Muscle of back (tissue), 11 donors: ENCODE results near the gene FBLN2. TPM values are rescaled to one million over a fixed set of nuclear protein-coding genes. Genes with fewer than 3 reads are reported as not detected.
A peak's percentile ranks its signal among the peaks of the same experiment; 100 is the strongest.

Experiments
- DNase-seq, 3 donors: peaks; one replicate each; pipeline versions ENCODE4 v3.0.0 to v3.0.0-alpha.2; 2013
- polyA plus RNA-seq, 10 donors: library from polyadenylated mRNA; unstranded; fragments of 120-200 nt; gene quantifications; one replicate each; pipeline ENCODE4 v1.2.1, GENCODE V29; 2013; ENCODE audit not compliant: insufficient read length in 10 of 10

FBLN2 gene
- polyA plus RNA-seq, 10 donors = 27.1 to 107 (median 54.1) TPM

- DNase-seq = no peak
Measured at GRCh38 chr3:13529196-13530112, 19.5 kb upstream of the FBLN2 start.

DNA sequence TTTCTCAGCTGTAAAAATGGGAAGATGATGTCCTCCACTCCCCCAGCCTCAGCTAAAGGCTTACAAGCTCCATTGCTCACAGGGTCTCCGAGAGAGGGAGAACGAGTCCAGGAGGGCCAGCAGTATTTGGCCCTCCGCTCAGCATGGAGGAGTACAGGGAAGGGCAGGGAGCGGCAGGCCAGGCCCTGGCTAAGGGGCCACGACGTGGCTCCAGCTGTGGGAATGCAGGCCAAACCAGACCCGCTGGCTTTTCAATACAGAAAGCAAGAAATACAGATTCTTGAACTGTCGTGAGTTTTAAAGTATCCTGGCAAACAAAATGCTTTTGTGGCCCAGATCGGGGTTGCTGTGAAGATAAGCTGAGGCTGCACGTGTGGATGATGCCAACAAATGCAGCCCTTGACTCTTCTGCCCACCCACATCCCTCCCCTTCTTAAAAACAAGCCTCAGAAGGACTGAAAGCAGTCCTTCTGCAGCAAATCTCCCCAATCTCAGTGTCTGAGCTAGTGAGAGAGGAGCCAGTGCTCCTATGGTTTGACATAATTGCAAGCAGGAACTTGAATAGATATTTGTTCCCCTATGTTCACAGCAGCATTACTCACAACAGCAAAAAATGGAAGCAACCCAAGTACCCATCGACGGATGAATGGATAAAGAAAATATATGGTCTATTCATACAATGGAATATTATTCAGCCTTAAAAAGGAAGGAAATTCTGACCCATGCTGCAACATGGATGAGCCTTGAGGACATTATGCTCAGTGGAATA is 18.5 kb upstream of the FBLN2 start:
- DNase-seq = no peak

DNA sequence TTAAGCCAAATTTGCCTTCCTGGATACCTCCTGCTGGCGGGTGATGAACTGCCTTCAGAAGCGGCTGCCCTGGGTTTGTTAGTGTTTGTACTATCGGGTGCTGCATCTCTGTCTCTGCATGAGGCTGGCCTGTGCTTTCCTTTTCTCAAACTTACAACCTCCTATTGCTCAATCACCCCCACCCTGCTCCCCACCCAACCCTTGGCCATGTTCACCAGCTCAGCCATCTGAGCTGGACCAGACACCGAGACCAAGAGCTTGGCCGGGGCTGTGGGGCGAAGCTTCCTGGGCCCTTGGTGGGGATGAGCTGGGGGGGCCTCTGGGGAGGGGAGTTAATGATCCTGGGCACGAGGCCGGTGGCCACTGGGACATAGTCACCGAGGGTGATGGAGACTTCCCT is 16.8 kb upstream of the FBLN2 start:
- DNase-seq = no peak

- no peak for DNase-seq
Measured at GRCh38 chr3:13532631-13533030, 16.3 kb upstream of the FBLN2 start.

DNA sequence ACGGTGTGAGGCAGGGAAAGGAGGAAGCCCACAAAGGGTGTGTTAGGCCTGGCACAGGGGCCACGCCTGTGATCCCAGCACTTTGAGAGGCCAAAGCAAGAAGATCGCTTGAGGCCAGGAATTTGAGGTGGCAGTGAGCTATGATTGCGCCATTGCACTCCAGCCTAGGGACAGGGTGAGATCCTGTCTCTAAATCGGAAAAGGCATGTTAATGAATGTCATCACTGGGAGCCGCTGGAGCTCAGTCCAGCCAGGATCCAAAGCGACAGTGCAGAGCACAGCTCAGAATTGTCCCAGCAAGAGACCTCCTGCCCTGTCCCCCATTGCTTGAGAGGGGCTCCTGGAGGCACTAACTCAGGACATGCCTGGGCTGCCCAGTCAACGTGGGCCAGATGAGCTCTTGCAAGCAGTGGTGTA is 15.0 kb upstream of the FBLN2 start:
- no peak for DNase-seq

GRCh38 chr3:13535526-13535875 is 13.4 kb upstream of the FBLN2 start:
- no peak for DNase-seq

DNA sequence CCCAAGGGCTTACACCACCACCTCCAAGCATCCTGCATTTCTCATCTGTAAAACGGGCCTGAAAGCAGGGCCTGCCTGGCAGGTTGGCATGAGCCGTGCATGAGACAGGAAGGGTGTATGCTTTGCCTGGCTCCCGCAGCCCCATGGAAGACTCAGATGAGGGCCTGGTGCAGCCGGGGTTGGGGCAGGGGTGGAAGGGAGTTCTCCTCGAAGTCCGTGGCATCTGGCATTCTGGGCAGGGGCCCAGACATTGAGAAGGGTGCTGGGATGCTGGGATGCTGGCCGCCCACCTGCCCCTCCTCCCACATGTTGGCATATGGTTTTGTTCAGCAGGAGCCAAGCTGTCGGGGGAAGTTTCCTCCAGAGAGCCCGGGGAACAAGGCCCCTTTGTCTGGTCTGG is 13.0 kb upstream of the FBLN2 start:
- DNase-seq = peak in 1 of 3 donors; percentile 46

DNA sequence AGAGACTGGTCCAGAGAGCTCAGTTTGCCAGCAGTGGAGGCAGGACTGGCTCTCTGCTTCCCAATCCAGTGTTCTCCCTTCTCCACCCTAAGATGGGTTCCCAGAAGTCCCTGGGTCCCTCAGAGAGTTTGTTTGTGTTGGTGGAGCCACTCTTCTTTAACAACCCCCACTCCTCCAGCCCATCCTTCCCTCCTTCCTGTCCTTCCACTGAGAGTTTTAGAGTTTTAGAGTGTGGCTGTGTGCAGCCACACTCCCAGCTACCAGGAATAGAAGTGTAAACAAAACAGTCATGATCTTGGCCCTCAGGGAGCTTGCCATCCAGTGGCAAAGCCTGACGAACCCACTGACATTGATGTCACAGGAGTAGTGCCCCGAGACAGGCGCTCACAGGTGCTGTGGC is 12.5 kb upstream of the FBLN2 start:
- no peak for DNase-seq

- DNase-seq = peak in 1 of 3 donors; percentile 43
Measured at GRCh38 chr3:13536832-13537231, 12.1 kb upstream of the FBLN2 start.

- DNase-seq = no peak
Measured at GRCh38 chr3:13537244-13537908, 11.5 kb upstream of the FBLN2 start.

GRCh38 chr3:13537909-13538296 is 11.0 kb upstream of the FBLN2 start:
- DNase-seq = peak in 1 of 3 donors; percentile 83

GRCh38 chr3:13538520-13539291 is 10.2 kb upstream of the FBLN2 start:
- no peak for DNase-seq

GRCh38 chr3:13539292-13539638 is 9.7 kb upstream of the FBLN2 start:
- DNase-seq = no peak

- DNase-seq = no peak
Measured at GRCh38 chr3:13539671-13540070, 9.3 kb upstream of the FBLN2 start.

DNA sequence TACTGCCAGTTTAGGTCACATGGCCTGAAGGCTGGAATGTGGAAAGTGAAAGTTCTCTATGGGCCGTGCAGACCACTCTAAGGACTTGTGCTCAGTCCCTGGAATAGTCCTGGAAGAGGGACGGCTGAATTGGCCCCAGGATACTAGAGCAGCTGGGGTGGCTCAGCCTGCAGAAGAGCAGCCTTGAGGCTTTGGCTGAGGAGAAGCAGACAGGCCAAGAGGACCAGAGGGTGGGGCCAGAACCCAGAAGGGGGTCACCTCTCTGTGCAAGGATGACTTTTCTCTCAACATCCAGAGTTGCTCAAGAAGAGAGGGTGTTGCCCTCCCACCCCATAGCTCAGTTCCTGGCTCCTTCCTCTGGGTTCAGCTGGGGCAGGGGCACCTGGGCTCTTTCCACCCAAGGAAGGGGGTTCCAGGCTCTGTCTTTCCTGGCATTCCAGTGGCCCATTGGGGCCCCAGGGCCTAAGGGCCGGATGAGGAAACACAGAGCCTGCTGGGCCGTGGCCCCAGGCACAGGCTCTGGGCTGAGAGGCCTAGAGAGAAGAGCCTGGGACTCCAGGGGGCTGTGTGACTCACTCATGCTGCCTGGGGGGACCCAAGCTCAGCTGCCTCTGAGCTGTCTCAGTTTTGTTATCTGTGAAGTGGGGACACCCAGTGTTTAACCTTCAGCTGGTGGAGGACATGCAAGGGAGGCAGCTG is 8.5 kb upstream of the FBLN2 start:
- DNase-seq = no peak

- DNase-seq = no peak
Measured at GRCh38 chr3:13541691-13542090, 7.2 kb upstream of the FBLN2 start.

DNA sequence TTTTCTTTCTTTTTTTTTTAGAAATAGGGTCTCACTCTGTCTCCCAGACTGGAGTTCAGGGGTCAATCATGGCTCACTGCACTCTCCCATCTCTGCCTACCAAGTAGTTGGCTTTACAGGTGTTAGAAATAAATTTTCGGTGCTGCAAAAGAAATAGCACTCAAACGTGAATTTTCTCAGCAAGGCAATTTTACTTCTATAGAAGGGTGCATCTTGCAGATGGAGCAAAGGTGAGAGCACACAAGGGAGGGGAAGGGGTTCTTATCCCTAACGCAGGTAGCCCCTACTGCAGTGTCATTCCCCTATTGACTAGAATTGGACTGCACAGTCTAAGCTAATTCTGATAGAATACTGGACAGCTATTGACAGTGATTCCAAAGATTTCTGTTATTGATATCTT is 6.8 kb upstream of the FBLN2 start:
- DNase-seq = no peak

DNA sequence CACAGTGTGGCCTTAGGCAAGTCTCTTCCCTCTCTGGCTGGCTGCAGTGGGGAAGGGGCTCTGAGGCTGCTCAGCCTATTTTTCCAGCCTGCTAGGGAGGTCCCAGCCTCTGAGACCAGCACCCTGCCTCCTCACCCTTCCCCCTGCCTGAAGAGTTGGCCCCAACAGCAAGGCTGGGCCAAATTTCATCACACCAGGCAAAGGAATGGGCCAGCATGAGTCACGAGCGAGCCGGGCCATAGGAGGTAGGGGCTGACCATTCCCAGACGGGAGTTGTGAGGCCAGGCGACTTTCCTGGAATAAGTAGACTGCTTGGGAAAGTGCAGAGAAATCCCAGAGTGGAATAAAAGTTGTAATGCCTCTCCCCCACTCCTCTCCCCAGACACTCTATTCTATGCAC is 5.7 kb upstream of the FBLN2 start:
- peak; percentile 59 to 79 (median 68) for DNase-seq

GRCh38 chr3:13544293-13544831 is 4.6 kb upstream of the FBLN2 start:
- DNase-seq = peak in 1 of 3 donors; percentile 77

GRCh38 chr3:13544951-13545651 is 3.8 kb upstream of the FBLN2 start:
- no peak for DNase-seq
